Activated CD4-positive, alpha-beta T cell treated with anti-CD3 and anti-CD28 coated beads, Interleukin-2, amount 50 U/mL, for 4 hours (primary cell): ENCODE measurements around the gene PRF1.
"Not testable (repeated sequence)": the region's sequence is repeated elsewhere in the genome, so short reads cannot be mapped to it uniquely, and the experiment has no call there.

ENCODE experiments used
- DNase-seq, 2 experiments: peaks; one replicate each; pipeline ENCODE4 v3.0.0-alpha.2; 2020

The PRF1 gene

DNA sequence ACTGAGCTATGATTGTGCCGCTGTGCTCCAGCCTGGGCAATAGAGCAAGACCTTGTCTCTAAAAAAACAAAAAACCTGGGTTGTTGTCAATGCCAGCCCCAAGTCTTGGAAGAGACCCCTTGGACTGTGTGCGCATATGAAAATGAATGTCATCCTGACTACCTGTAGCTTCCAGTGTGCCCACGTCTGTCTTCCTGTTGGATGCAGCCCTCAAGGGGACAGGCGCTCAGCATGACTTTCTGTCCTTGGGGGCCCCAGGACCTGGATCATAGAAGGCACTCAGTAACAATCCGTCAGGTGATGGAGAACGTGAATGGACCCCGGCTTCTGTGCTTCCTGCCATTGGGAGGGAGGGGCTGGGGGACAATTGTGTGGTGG is 9.0 kb downstream of the PRF1 start:
- DNase-seq, result no peak

DNA sequence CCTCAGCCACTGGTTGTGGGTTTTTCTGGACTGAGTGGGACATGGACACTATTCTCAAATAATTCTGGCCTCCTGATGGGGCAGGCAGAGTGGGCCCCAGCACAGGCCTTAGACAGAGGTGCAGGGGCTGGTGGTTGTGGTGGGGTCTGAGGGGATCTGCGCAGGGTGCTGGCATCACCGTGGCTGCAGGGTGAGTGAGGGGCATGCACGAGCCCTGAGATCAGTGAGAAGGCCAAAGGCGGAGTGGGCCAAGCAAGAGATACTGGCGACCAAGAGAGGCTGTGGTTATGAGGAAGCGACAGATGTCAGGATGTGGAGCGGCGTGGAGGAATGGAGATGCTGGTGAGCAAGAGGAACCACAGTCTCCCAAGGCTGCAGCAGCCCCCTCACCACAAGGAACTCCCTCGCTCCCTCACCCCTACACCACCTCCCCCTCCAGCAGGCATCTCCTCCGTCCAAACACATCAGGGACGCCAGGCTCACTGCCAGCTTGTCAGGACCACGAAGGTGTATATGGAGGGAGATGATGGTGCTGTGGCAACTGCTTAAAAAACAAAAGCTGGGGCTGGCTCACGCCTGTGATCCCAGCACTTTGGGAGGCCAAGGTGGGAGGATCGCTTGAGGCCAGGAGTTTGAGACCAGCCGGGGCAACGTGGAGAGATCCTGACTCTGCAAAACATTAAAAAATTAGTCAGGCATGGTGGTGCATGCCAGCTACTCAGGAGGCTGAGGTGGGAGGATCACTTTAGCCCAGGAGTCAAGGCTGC is 9.6 kb downstream of the PRF1 start:
- no peak for DNase-seq

DNA sequence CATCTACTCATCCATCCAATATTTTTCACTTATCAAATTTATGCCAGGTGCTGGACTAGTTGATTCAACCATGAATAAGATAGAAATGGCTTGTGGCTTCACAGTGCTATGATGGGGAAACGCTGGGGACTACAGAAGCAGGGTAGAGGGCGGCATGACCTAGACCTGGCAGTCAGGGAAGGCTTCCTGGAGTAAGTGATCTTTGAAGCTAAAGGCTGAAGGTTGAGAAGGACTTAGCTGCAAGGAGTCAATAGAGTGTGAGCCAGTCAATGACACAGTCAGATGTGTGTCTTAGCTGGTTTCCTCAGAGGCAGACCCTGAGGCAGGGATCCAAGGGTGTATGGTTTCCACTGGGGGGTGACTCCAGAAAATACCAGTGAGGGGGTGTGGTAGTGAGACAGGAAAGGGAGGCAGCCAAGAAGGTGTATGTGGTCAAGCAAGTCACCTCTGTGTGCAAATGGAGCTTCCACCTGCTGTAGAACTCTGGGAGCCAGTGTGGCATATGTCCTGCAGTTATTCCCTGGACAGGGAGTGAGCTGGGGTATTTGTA is 10.3 kb downstream of the PRF1 start:
- no peak for DNase-seq

DNA sequence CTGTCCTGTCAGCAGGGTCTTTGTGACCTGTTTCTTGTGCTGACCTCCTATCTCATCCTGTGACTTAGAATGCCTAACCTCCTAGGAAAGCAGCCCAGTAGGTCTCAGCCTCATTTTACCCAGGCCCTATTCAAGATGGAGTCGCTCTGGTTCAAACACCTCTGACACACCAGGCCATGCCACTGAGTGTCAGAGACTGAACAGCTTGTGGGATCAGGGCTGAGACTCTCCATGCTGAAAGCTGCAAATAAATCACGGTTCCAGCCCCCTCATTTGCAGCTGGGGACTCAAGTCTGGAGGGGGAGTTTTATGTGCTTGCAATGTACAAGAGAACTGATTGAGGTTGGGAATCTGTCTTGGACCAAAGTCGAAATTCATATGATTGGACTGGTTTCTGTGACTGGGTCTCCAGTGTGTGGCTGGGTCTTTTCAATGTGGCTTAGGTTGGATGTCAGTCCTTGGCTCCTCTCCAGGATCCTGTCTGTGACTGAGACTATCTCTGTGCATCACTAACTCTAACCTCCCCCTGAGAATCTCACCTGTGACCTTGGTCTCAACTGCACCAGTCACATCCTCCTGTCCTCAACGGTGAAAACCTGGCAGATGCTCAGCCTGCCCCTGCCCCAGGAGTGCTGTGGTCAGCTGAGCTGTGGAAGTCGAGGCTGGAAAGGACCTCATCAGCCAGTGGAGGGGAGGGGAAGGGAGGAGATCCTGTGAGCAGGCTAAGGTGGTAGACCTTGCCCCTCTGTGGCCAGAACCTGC is 11.7 kb downstream of the PRF1 start:
- no peak for DNase-seq

DNA sequence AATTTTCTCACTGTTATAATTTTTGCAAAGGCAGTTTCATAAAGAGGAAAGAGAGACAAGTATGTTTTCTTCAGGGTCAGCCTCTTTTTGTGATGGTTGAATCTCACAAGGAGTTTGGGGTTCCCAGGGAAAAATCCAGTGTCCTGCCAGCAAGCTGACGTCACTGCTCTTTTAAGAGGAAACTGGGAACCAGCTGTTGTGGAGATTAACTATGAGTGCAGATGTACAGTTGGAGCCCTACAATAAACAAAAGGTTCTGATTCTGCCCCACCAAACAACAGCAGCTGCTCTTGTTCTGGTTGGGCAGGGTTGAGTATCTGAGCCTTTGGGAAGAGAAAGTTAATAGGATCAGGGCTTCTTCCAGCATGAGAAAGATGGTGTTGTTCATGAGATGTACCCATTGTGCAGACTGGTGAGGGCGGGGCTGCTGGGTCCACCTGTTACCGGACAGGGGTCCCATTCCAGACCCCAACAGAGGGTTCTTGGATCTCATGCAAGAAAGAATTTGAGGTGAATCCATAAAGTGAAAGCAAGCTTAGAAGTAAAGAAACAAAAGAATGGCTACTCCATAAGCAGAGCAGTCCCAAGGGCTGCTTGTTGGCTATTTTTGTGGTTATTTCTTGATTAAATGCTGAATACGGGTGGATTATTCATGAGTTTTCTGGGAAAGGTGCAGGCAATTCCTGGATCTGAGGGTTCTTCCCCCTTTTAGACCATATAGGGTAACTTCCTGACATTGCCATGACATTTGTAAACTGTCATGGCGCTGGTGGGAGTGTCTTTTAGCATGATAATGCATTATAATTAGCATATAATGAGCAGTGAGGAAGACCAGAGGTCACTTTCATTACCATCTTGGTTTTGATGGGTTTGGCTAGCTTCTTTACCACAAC is 12.5 kb downstream of the PRF1 start:
- DNase-seq, result no peak

DNA sequence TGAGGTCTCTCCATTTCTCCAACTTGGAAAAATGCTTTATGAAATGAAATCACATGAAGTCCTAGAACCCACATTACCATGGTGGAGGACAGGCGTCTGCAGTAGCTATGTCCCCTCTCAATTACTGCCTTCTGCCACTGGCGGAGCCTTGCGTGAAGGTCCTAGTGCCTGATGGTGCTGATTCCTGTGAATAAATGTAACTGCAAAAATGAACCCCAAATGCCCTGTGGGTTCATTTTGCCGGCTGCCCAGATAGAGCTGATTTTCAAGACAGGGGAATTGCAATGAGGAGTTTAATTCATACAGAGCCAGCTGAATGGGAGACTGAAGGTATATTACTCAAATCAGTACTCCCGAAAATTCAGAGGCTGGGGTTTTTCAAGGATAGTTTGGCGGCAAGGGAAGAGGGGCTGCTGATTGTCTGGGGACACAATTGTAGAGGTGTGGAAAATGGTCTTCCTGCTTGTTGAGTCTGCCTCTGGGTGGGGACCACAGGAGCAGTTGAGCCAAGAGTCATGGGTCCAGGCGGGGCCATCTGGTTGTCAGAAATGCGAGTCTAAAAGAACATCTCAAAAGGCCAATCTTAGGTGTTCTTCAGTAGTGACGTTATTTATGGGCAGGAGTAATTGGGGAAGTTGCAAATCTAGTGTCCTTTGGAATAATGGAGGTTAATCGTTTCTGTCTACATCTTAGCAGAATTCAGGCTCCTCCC is 13.5 kb downstream of the PRF1 start:
- DNase-seq, result no peak

DNA sequence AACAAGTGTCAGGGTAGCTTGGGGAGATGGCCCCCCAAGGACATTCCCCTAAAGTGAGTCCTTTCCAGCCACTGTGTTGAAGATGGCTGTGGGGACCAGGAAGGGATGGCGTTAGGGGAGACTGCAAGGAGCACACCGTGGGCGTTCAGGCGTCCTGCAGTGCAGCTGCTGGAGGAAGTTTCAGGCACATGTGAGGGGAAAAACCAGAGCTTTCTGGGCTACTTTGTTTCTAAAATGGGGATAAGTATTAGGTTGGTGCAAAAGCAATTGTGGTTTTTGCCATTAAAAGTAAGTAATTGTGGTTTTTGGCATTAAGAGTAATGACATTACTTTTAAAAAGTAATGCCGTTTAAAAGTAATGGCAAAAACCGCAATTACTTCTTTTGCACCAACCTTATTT is 14.3 kb downstream of the PRF1 start:
- no peak for DNase-seq

DNA sequence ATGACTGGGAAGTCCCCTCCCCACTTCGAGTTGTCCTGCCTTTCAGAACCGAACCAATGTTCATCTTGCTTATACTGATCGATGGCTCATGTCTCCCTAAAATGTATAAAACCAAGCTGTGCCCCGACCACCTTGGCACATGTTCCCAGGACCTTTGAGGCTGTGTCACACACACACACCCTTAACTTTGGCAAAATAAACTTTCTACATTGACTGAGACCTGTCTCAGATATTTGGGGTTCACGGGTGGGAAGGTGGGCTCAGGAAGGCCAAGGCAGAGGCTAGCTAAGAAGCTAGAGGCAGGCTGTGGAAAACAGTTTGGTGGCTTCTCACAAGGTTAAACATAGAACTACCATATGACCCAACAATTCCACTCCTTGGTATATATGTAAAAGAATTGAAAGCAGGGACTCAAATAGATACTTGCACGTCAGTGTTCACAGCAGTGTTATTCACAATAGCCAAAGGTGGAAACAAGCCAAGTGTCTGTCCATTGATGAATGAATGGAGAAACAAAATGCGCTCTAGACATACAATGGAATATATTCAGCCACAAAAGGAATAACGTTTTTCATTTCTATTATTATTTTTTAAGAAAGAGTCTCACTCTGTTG is 15.4 kb downstream of the PRF1 start:
- no peak for DNase-seq

DNA sequence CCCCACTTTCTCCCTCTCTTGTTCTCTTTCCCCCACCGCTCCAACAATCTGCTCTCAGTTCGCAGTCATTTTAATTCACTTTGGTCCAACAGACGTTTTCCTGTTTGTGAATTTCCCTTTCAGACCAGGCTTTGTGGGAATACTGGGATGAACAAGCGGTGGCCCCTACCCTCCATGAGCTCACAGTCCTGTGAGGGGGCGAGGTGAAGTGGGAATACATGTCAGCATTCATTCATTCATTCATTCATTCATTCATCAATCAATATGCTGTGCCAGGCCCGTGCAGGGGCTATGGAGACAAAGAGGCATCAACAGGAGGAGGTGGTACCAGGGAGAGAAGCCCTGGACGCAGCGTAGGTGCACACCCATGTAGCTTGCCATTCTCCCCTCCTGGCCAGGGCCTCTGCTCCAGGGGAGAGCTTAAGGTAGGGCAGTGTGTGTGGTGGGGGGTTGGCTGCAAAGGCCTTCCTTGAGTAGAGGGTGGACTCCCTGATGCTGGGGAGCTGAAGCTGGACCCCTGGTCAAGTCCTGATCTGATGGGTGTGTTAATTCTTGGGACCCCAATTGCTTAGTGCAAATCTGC is 16.1 kb downstream of the PRF1 start:
- DNase-seq, result no peak

DNA sequence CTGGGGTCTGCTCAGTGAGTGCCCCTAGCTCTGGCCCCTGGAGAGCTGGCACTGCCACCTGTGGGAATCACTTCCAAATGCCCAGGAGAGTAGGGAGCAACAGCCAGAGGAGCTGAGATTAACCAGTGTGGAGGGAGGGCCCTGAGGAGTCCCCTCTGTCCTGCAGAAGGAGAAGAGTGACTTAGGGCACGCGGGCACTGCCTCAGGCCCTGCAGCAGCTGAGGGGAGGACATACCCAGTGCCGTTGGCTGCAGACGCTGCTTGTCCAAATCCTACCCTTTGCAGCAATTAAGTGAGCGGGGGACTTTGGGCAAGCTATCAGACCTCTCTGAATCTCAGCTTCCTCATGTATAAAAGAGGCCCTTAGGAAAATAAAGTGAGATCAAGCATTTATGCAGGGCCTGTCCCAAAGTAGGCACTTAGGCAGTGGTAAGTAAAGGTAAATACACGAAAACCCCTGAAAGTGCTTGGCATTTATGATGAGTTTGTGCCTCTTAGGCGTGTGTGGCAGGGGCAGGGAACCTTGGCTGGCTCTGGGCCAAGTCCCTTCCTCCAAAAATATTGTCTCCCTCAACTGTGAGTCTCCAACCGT is 16.9 kb downstream of the PRF1 start:
- DNase-seq, result no peak

DNA sequence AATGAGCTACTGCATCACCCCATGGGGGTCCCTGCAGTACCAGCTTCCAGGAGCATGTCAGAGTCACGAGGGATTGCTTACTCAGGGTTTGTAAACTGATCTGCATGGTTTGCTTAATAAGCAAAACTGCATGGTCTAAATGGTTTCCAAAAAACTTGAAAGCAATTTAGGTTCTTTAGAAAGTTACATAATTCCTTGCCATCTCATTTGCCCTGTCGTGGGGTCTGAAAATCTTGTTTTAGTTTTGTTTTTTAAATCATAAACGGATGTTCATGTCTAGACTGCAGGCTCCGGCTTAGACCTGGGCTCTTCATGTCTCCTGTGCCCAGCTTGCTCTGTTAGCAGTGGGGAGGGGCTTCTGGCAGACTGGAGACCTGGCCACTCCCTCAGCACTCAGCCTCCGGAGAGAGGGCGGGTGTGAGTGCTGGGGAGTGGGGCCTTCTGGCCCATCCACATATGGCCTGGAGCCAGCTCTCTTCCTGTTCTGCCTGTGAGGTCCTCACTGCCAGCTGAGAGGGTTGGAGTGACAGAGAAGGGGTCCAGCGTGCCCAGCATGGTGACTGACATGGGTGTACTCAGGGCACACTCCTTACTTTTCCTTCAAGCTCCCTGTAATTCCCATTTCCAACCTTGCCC is 17.5 kb downstream of the PRF1 start:
- DNase-seq, result no peak

DNA sequence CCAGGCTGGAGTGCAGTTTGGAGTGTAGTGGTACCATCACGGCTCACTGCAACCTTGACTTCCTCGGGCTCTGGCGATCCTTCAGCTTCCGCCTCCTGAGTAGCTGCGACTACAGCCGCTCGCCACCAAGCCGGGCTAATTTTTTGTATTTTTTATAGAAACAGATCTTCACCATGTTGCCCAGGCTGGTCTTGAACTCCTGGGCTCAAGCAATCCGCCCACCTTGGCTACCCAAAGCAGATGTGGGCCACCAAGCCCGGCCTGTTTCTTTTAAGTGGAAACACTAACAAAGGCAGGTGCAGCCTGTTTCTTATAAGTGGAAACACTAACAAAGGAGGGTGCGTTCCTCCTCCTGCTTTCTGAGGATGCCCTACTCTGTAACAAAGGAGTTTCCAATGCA is 18.2 kb downstream of the PRF1 start:
- DNase-seq, result no peak

DNA sequence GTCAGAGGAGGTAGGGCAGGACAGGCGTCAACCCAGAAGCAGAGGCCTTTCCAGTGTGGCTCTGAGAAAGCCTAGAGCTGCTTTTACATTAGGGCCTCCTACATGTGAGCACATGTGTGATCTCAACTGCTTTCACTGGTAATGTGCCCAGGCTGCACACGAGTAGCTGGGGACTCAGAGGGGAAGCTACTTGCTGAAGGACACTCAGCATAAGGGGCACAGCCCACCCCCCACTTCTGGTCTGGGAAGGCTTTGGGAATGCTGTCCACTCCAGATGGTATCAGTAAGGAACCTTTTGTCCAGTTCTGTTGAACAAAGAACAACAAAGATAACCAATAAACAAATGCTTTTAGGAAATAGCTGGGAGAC is 18.9 kb downstream of the PRF1 start:
- no peak for DNase-seq

DNA sequence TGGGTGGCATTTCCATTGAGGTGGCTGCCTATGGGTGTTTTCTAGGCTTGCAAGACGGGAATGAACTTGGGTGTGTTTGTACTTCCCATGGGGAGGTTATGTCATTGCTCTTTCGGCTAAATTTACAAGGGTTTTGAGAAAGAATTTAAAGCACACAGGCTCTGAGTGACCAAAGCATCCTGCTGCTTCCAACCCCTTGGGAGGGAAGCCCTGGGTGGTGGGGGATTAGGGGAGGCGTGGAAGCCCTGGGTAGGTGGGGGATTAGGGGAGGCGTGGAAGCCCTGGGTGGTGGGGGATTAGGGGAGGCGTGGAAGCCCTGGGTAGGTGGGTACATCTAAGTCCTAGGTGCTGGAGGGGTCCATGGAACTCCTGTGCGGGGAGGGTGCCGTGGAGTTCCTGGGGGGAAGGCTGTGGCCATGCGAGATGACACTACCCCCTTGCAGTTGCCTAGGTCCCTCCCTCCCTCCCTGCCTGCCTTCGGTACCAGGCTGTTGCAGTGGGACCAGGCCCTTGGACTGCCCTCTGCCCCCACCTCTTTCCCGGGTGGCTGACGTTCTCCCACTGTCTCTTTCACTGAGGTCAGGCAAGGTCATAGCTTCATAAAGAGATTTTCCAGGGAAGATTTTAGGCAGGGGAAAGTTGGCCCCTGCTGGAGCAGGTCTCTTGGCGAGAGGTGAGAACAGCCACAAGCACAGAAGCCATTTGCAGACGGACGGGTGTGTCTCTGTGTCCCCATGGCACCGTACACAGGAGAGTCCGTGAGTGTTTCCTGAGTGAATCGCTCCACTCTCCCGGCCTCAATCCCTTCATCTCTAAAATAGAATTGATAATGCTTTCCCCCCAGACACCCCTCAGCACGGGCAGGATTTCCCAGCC is 19.5 kb downstream of the PRF1 start:
- DNase-seq, result no peak

DNA sequence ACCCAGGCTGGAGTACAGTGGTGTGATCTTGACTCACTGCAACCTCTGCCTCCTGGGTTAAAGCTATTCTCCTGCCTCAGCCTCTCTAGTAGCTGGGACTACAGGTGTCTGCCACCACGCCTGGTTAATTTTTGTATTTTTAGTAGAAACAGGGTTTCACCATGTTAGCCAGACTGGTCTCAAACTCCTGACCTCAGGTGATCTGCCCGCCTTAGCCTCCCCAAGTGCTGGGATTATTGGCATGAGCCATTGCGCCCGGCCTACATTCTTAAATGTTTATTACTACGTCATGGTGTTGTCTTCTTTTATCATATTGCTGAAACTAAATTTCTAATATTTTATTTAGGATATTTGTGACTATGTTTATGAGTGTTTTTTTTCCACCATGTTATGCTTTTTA is 21.4 kb downstream of the PRF1 start:
- not testable (repeated sequence) for DNase-seq

DNA sequence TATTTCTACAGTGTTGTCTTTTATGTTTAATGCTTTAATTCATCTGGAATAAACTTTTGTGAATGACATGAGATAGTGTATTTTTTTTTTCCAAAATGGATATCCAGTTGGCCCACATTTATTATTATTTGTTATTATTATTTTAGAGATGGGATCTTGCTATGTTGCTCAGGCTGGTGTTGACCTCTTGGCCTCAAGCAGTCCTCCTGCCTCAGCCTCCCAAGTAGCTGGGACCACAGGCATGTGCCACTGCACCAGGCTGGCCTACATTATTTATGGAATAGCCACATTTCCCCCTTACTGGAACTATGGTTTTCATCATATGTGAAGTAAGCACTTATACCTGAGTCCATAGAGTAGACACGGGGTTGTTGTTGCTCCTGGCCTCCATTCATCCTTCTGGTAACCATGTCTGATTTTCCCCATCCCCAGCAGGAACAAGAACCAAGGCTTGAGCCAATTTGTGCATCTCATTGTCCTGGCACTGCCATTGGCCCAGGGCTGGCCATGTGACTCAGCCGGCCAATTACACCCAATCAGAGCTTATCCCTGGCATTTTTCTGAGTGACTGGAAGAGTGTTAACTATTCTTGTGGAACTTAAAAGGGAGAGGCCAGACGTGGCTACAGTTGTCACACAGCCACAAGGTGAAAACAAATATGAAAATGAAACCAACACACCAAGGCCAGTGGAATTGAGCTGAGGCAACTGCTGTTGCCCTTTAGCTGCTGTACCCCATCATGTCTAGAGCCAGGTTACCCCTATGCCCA is 23.1 kb downstream of the PRF1 start:
- DNase-seq, result no peak

DNA sequence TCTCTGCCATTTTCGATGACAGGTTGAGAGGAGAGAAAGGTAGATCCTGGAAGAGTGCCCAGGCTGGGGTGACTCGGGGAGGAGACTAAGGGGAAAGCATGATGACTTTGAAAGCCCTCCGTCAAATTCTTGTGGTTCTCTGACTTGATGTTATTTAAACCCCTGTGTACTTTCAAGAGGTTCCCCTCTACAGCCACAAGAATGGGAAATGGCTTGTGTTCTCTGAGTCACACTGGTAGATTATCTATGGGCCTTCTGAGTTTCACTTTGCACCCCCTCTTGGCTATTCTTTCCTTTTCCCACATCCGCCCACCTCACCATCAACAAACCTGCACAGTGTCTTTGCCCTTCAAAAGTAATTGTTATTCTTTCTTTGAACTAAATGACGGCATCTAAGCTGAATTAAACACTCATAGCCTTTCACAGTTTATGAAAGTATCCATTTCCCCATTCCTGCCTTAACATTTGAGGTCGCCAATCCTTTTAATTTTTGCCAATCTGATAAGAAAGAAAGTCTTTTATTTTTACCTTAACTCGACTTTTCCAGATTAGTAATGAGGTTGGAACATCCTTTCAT is 24.1 kb downstream of the PRF1 start:
- DNase-seq, result peak; percentile 33 to 37

DNA sequence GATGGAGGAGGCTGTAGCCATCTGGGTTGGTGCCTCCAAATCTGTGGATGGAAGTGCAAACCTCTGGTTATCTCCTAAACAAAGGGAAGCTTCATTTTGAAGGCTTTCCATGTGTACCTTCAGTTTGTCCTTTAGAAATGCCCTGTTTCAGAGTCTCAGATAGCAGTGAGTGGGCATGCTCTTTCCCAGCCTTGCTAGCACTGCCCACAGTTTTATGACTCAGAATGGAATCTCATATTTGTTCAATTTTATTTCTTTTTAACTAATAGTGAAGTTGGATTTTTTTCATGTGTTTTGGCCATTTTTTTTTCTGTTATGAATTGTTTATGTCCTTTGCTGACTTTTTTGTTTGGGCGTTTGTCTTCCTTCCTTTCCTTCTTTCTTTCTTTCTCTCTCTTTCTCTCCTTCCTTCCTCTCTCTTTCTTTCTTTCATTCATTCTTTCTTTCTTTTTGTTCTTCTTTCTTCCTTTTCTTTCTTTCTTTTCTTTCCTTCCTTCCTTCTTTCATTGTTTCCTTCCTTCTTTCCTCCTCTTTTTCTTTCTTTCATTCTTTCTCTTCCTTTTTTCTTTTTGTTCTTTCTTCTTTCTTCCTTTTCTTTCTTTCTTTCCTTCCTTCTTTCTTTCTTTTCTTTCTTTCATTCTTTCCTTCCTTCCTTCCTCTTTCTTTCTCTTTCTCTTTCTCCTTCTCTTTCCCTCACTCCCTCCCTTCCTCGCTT is 25.6 kb downstream of the PRF1 start:
- no peak for DNase-seq
